ENCODE data around the gene PARD6G. TPM values are rescaled to one million over a fixed set of nuclear protein-coding genes. Genes with fewer than 3 reads are reported as not detected.

The PARD6G gene
- total RNA-seq, 1 donor from 2014 or later: 0.05 TPM

DNA sequence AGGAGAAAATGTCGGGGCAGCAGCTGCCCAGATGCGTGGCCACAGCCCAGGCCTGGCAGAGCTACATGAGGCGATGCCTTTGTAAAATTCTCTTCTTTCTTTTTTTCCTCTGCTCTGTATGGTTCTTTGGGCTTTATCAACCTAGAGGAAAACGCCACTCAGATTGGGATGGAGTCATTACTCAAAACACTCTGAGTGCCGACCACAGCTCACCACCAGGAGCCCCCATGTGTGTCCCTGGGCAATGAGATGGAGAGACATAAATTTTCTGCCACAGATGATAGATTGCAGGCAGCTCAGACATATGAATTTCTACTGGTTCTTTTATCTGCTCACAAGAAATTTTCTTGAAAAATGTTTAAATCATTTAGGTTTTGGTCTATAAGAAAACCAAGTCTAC lies 56.0 kb downstream of the PARD6G start:
- intact Hi-C loops (cut with micrococcal nuclease): no loop called here

- intact Hi-C loops (cut with micrococcal nuclease): no loop called here
Measured at GRCh38 chr18:80190311-80190710, 57.0 kb downstream of the PARD6G start.

- intact Hi-C loops (cut with micrococcal nuclease): no loop called here
Measured at GRCh38 chr18:80189531-80189865, 57.8 kb downstream of the PARD6G start.

DNA sequence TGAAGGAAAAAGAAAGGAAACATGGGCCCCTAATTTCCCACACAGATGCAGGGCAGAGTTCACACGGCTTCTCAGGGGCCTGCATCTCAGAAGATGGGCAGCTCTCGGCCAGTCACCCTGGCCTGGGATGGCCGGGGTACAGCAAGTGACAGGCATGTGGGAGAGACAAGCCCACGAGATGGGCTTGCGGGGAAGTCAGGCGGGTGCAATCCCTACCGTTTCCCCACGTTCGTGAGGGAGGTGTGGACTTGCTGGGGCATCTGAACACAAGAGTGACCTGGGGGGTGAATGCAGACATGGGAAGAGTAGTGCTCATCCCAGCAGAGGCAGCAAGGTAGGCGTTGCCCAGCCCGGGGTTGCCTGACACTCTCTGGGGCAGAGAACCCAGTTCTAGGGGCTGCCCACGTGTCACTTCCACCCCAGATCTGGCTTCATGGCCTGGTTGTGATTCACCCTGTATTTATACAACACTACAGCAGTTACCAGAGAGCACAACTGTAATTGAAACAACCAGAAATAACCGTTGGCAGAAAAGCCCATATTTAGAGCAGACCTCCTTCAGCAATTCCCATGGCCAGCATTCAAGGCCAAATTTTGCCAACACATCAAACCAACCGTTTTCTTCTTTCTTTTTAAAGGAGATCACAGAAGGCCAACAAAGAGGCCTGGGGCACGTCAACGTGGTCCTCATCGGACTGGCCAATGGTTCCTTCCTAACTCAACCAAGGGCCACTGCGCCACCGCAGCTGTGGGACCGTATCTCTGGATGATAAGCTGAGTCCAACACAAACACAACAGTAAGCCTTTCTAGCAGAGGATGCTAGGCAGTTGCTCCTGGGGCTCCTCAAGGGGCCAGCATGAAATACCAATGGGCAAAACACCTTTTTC lies 58.4 kb downstream of the PARD6G start:
- intact Hi-C loops (cut with micrococcal nuclease): no loop called here

- intact Hi-C loops (cut with micrococcal nuclease): no loop called here
Measured at GRCh38 chr18:80187956-80188642, 59.2 kb downstream of the PARD6G start.

GRCh38 chr18:80185545-80185944 lies 61.8 kb downstream of the PARD6G start:
- intact Hi-C loops (cut with micrococcal nuclease): no loop called here

- intact Hi-C loops (cut with micrococcal nuclease): no loop called here
Measured at GRCh38 chr18:80184243-80184772, 63.0 kb downstream of the PARD6G start.

DNA sequence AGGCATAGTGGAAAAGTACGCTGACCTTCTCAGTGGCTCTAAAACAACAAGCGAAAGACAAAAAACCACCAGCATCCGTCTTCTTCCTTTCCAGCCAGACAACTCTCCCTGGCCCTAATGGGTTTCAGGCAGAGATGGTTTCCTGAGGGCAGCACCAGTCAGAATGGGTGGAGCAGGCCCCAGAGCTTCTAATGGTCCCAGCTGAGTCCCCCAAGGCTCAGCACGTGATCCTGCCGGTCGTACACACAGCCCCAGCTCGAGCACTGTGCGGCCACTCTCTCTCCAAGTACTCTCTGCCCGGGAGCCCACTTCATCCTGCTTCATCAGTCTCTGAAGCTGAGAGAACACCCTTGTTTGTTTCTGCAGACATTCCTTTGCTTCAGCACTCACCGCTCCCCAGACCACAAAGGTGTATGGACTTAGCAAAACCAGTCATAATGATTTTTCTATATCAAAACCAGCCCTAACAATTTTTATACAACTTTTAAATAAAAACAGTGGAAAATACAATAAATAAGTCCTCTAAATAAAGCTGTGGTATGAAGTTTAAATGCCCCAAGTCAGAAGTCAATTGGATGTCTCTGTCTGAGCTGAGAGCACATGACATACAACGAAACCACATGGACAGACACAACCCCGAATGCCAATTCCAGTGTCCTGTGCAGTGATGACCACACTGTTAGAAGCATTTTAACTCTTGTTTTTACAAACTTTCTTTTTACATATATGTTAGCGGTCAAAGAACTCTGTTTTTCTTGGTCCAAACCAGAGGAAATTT lies 63.9 kb downstream of the PARD6G start:
- intact Hi-C loops (cut with micrococcal nuclease): no loop called here

DNA sequence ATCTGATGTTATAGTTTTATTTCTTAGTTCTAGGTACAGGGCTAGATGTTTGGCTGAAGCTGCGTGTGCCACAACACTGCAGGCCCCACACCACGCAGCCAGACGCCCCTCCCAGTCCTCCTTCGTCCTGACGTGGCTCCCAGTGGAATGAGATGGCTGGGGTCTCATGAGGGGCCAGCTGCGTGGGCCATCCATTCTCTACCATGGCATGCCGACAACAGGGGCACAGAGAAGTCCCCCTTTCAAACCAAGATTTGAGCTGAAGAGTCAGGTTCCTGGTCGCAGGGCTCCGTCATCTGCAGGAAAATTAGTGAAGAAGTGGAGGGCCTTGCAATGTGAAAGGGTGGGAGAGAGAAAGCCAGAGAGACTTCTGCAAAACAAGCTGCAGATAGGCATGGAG lies 64.5 kb downstream of the PARD6G start:
- intact Hi-C loops (cut with micrococcal nuclease): no loop called here

DNA sequence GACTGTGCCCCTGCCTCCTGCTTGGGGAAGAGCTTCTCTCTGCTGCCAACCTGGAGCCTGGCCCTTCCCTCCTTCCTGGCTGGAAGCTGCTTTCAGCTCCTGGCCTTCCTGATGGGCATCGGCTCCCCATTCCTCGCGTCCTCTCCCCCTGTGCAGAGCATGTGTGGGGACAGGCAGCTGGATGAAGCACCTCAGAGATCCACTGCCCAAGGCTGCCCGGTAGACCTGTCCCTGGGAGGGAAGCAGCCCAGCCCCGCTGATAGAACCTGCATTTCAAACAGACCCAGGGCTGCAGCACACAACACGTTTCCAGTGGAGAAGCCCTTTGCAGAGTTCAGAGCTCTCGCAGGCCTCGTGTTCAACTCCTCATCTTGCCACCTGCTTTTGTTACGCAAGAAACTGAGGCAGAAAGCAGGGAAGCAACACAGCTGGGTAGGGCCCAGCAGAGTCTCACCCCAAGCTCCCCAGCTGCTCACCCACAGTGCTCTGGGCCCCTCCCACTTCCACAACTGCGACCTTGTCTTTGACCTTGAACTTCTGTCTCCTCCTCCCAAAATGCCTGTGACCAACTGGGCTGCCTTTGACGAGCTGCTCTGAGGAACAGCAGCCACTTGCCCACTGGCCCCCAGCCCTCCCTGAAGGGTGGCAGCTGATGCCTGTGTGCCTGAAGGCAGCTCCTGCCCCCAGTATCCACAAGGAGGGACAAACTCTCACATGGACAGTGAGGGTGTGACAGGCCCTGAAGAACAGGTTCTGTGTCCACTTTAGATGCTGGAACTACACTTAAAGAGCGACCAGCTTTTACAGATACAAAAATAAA lies 65.5 kb downstream of the PARD6G start:
- intact Hi-C loops (cut with micrococcal nuclease): no loop called here

- intact Hi-C loops (cut with micrococcal nuclease): no loop called here
Measured at GRCh38 chr18:80180778-80181564, 66.3 kb downstream of the PARD6G start.

DNA sequence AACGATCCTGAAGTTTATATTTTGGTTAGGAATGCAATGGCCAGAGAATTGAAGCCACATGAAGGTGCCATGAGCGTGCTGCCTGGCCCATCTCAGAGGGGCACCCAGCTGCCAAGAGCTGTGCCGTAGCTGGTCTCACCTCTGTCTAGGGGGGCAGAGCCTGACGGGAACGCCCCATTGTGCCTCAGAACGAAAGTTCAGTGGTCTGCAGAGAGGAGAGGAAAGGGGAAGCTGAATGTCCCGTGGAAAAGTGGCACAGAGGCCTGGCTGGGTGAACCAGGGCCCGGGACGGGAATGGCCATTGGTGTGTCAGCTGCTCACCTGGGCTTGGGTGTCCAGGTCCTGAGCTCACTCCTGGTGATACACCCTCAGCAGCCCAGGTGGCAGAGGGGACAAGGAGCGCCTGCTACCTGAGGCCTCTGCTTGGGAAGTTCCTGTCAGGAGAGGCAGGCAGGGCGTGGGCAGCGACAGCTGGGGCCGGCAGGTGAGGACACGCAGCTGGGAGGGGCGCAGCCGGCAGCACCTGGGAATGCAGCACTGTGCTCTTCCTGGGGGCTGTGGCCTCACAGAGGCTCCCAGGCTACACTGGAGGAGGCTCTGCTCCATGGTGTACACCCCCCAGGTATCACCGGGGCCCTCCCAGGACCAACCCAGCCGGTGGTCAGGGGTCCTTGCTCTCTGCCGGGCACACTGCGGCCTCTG lies 67.3 kb downstream of the PARD6G start:
- intact Hi-C loops (cut with micrococcal nuclease): no loop called here

DNA sequence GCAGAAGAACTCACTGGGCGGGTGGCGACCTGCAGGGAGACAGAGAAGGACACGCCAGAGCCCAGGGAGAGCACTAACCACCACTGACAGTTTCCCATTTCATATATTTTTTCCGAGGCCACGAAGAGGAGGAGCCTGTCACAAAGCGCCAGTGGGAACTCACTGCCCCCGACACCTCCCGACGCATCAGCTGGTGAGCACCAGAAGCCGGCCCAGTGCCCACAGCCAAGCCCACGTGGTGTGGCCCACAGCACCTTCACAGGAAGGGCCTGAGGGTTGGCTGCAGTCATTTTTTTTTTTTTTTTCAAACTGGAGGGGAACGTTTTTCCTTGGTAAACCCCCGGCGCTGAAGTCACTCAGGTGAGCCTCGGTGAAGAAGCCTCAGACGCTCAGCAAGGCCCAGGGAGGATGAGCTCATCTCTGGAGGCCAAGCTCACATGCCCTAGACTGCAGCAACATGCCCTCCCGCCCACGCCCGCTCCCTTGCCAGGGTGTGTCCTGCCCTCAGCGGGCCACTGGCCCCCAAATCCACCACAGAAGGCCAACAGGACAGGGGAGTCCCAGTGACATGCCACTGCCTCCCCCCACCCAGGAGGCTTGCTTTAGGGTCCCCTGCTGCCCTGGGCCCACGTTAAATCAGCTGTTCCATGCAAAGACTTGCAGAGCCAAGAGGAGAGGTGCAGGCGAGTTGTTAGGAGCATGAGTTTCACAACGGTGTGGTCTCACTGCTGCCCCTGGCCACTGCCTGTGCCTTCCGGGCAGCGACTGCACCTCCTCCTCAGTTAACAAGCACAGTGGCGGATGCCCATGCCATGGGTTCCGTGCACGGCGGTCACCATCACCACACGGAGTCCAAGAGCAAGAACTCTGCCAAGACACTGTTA lies 68.1 kb downstream of the PARD6G start:
- intact Hi-C loops (cut with micrococcal nuclease): no loop called here

GRCh38 chr18:80177128-80177527 lies 70.2 kb downstream of the PARD6G start:
- intact Hi-C loops (cut with micrococcal nuclease): no loop called here

- intact Hi-C loops (cut with micrococcal nuclease): no loop called here
Measured at GRCh38 chr18:80176334-80177073, 70.8 kb downstream of the PARD6G start.

DNA sequence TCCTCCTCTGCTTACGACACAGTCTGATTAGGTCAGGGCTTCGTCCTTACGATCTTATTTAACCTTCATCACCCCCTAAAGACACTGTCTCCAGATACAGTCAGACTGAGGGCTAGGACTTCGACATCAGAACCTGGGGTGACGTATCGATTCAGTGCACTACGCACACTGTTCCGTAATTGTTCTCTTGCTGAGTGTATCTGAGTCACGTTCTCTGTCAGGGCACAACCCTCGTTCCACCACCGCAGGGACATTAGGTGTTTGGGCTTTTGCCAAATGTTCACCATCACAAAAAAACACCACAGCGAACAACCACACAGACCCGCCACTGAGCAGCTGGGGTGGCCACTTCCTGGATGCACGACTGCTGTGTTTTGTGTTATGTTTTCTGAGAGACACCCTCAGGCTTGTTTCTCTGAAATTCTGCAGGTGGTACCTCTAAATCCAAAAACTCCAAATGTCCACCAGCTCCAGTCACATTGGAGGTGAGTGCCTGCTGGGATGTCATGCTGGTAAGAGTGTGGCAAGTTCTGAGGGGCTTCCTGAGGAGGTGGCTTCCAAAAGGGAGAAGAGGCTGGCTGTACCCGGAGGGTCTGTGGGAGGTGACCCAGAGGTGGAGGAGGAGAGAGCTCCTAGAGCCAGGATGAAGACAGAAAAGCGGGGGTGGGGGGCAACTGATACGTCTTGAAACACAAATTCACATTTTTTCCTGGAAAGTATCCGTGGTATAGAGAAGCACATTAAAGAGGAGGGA lies 71.7 kb downstream of the PARD6G start:
- intact Hi-C loops (cut with micrococcal nuclease): no loop called here

GRCh38 chr18:80173060-80173459 lies 74.3 kb downstream of the PARD6G start:
- intact Hi-C loops (cut with micrococcal nuclease): no loop called here
